Sigmoid colon (tissue), 7 donors: ENCODE results near the gene SUV39H2. TPM values are rescaled to one million over a fixed set of nuclear protein-coding genes. Genes with fewer than 3 reads are reported as not detected.

ENCODE experiments used
- DNase-seq: peaks from one replicate; pipeline ENCODE4 v3.0.0-alpha.2; 2019
- H3K27ac ChIP-seq, 4 donors: fragments of 200-600 bp; sonication (generic); one replicate each; pipeline ENCODE4 v1.5.1; 2016 to 2019; ENCODE audit warnings: mild to moderate bottlenecking in 1 of 4
- H3K27me3 ChIP-seq, 3 donors: fragments of 200-600 bp; sonication (generic); one replicate each; pipeline ENCODE4 v1.5.1; 2019; ENCODE audit warnings: mild to moderate bottlenecking in 1 of 3
- H3K36me3 ChIP-seq, 4 donors: fragments of 200-600 bp; sonication (generic); one replicate each; pipeline ENCODE4 v1.5.1; 2016 to 2019
- H3K4me1 ChIP-seq, 4 donors: fragments of 200-600 bp; sonication (generic); one replicate each; pipeline ENCODE4 v1.5.1; 2017 to 2019
- H3K4me3 ChIP-seq, 4 donors: fragments of 200-600 bp; sonication (generic); one replicate each; pipeline ENCODE4 v1.5.1; 2017 to 2019; ENCODE audit warnings: mild to moderate bottlenecking in 2 of 4, moderate library complexity in 1 of 4
- H3K9me3 ChIP-seq, 4 donors: fragments of 200-600 bp in 3 of 4; sonication (generic) in 3 of 4; one replicate each; pipeline versions ENCODE4 v1.5.1 to v1.6.1; 2013 to 2019
- CTCF ChIP-seq, 4 experiments: fragments of 450-650 bp in 3 of 4; fragments of 200-600 bp in 1 of 4; IDR thresholded peaks; one replicate each; pipeline ENCODE4 v1.5.1; 2016 to 2019; ENCODE audit warnings: antibody characterized with exemption in 4 of 4, mild to moderate bottlenecking in 3 of 4, moderate library complexity in 2 of 4
- EP300 ChIP-seq, 4 donors: sonication (generic); formaldehyde crosslinking; IDR thresholded peaks; one replicate each; pipeline ENCODE4 v1.6.1; 2017; ENCODE audit warnings: antibody characterized with exemption in 4 of 4
- POLR2A ChIP-seq, 2 donors: fragments of 450-650 bp; IDR thresholded peaks; one replicate each; pipeline ENCODE4 v1.6.1; 2016; ENCODE audit warnings: antibody characterized with exemption in 2 of 2, mild to moderate bottlenecking in 2 of 2, moderate library complexity in 2 of 2
- POLR2AphosphoS5 ChIP-seq, 4 donors: sonication (generic); formaldehyde crosslinking; IDR thresholded peaks; one replicate each; pipeline ENCODE4 v1.6.1; 2017; ENCODE audit warnings: antibody characterized with exemption in 4 of 4
- WGBS, 2 donors: extraction: QIAGEN DNeasy Blood & Tissue Kit; methylation state at CpG; one replicate each; pipeline ENCODE4 v1.1.7; 2013; 5-methylcytosine and 5-hydroxymethylcytosine counted together
- intact Hi-C: fragments of 100-400 bp; cut with DNase I; formaldehyde crosslinking; loops from one replicate; pipeline ENCODE4 v1.15.1; 2023
- polyA plus RNA-seq, 3 donors: library from polyadenylated mRNA; stranded (reverse); fragments of 200-250 nt; gene quantifications; one replicate each; pipeline ENCODE4 v1.2.3, GENCODE V29; 2013
- total RNA-seq, 4 donors: library from RNA; depleted of rRNA; stranded (reverse); fragments of >200 nt; gene quantifications; one replicate each; pipeline ENCODE4 v1.1.0, GENCODE V29; 2016
- donor health status: healthy with polysubstance abuse.
- donor health status: Bipolar disorder and iron deficiency.
- donor health status: healthy.

SUV39H2 gene
- total RNA-seq (1 to 10 TPM; 3.9 to 6.4 (median 5.3) TPM), polyA plus RNA-seq (1 to 10 TPM; 4.2 to 6.0 (median 4.6) TPM)

GRCh38 chr10:14878266-14879123, at the start of gene SUV39H2:
Gene SUV39H2, plus strand, starts transcription at chr10:14878866. Its CDS starts 23 bp downstream, at chr10:14878889.
- 0% methylated on average over 102 of the region's 102 CpGs for WGBS, 2 donors
- TF ChIP-seq CTCF (IDR thresholded peaks at IDR 0.05) (no peak), POLR2AphosphoS5 (IDR thresholded peaks at IDR 0.05) (peak; percentile 80 to 91 (median 88)), POLR2A (IDR thresholded peaks at IDR 0.05) (peak; percentile 40 to 45)
- Histone ChIP-seq H3K9me3 (no peaks in the 10 kb centered on the region), H3K4me1 (peaks cover 0 to 32% (median 17%) of the 10 kb centered on the region in 4 donors), H3K4me3 (peak within 1 kb of the TSS; percentile 58 to 99 (median 82)), H3K27me3 (no peaks in the 10 kb centered on the region), H3K27ac (peak within 1 kb of the TSS; percentile 94 to 95 (median 94)), H3K36me3 (no peaks in the 10 kb centered on the region)
- DNase-seq, result peak; percentile 98
- intact Hi-C loops, result loop anchor here (1.0 to 5.0 kb wide), 6 partner anchors 40 to 1531 kb away; partner anchors contain the start of genes CDNF, DCLRE1C, HSPA14 and MSANTD7

GRCh38 chr10:14833106-14833505, 45.6 kb upstream of the SUV39H2 start:
- WGBS, 2 donors, result 79 to 87% methylated on average over 3 of the region's 3 CpGs
- H3K9me3 ChIP-seq, result no peaks in the 10 kb centered on the region
- no peaks in the 10 kb centered on the region for H3K27me3 ChIP-seq
- H3K27ac ChIP-seq, result no peak overlapping the region
- TF ChIP-seq CTCF (IDR thresholded peaks at IDR 0.05), result no peak
- no peak for TF ChIP-seq EP300 (IDR thresholded peaks at IDR 0.05)
- no peak for TF ChIP-seq POLR2A (IDR thresholded peaks at IDR 0.05)
- TF ChIP-seq POLR2AphosphoS5 (IDR thresholded peaks at IDR 0.05), result no peak
- H3K36me3 ChIP-seq, result no peaks in the 10 kb centered on the region
- H3K4me3 ChIP-seq, result no peak overlapping the region
- DNase-seq, result no peak
- peaks cover 0 to 11% (median 5%) of the 10 kb centered on the region in 4 donors for H3K4me1 ChIP-seq
- intact Hi-C loops, result loop anchor here (10.0 kb wide), 1 partner anchor 1048 kb away; no protein-coding TSS in a partner anchor

- Histone ChIP-seq H3K27me3 (no peaks in the 10 kb centered on the region), H3K4me3 (no peak overlapping the region), H3K27ac (peak overlapping the region; percentile 90 to 96 (median 95)), H3K36me3 (peaks cover 0 to 12% (median under 1%) of the 10 kb centered on the region in 4 donors), H3K4me1 (peaks cover 0 to 27% (median 17%) of the 10 kb centered on the region in 4 donors), H3K9me3 (no peaks in the 10 kb centered on the region)
- intact Hi-C loops, result loop anchor here (5.0 to 10.0 kb wide), 5 partner anchors 121 to 1051 kb away; partner anchors contain the start of genes FAM171A1 and MEIG1
- no peak for DNase-seq
- 94 to 97% methylated on average over 2 of the region's 2 CpGs for WGBS, 2 donors
- no peak for TF ChIP-seq POLR2A (IDR thresholded peaks at IDR 0.05)
- TF ChIP-seq EP300 (IDR thresholded peaks at IDR 0.05), result no peak
- no peak for TF ChIP-seq POLR2AphosphoS5 (IDR thresholded peaks at IDR 0.05)
- TF ChIP-seq CTCF (IDR thresholded peaks at IDR 0.05), result no peak
These were observed 42.5 kb upstream of the SUV39H2 start for GRCh38 chr10:14836208-14836607.

- peaks cover 0 to 22% (median 6%) of the 10 kb centered on the region in 4 donors for H3K36me3 ChIP-seq
- intact Hi-C loops, result loop anchor here (1.0 to 10.0 kb wide), 6 partner anchors 120 to 1052 kb away; partner anchors contain the start of genes FAM171A1 and MEIG1
- peaks cover 0 to 27% (median 17%) of the 10 kb centered on the region in 4 donors for H3K4me1 ChIP-seq
- WGBS, 2 donors, result 26 to 30% methylated on average over 14 of the region's 14 CpGs
- peak overlapping the region; percentile 86 to 95 (median 90) for H3K4me3 ChIP-seq
- TF ChIP-seq EP300 (IDR thresholded peaks at IDR 0.05) (no peak), POLR2AphosphoS5 (IDR thresholded peaks at IDR 0.05) (no peak), CTCF (IDR thresholded peaks at IDR 0.05) (no peak), POLR2A (IDR thresholded peaks at IDR 0.05) (no peak)
- no peaks in the 10 kb centered on the region for H3K27me3 ChIP-seq
- H3K27ac ChIP-seq, result peak overlapping the region; percentile 90 to 96 (median 95)
- no peak for DNase-seq
- H3K9me3 ChIP-seq, result no peaks in the 10 kb centered on the region
These were observed 41.5 kb upstream of the SUV39H2 start for GRCh38 chr10:14837003-14837756.
